ENCODE data around the gene ZNF385B.
A peak's percentile ranks its signal among the peaks of the same experiment; 100 is the strongest.

The ZNF385B gene

GRCh38 chr2:179602452-179602851 lies 259.0 kb downstream of the ZNF385B start:
- TF ChIP-seq CEBPB (IDR thresholded peaks at IDR 0.05) (no peak), YY1 (IDR thresholded peaks at IDR 0.05; ENCODE audit: low read depth) (no peak), ZBTB7A (IDR thresholded peaks at IDR 0.05; ENCODE audit: low read depth) (no peak)

- TF ChIP-seq CEBPB (IDR thresholded peaks at IDR 0.05) (peak; percentile 45; the same call in 1 of the 2 replicates), TEAD4 (IDR thresholded peaks at IDR 0.05) (peak; percentile 24; the same call in 1 of the 2 replicates), YY1 (IDR thresholded peaks at IDR 0.05; ENCODE audit: low read depth) (no peak)
Measured at GRCh38 chr2:179596018-179596417, 265.4 kb downstream of the ZNF385B start.

GRCh38 chr2:179595284-179595683 lies 266.1 kb downstream of the ZNF385B start:
- TF ChIP-seq CREB1 (IDR thresholded peaks at IDR 0.05; ENCODE audit: low read depth) (no peak), USF1 (IDR thresholded peaks at IDR 0.05) (peak; percentile 73), FOXM1 (IDR thresholded peaks at IDR 0.05; ENCODE audit: borderline replicate concordance, low read depth) (no peak), REST (IDR thresholded peaks at IDR 0.05; ENCODE audit: low read depth) (no peak), MAX (IDR thresholded peaks at IDR 0.05) (no peak), TCF12 (IDR thresholded peaks at IDR 0.05; ENCODE audit: low read depth) (no peak), CEBPB (IDR thresholded peaks at IDR 0.05) (no peak), TEAD4 (IDR thresholded peaks at IDR 0.05) (no peak), NFIC (IDR thresholded peaks at IDR 0.05) (no peak), RAD21 (IDR thresholded peaks at IDR 0.05; ENCODE audit: low read depth) (peak; percentile 25; the same call in 1 of the 2 replicates), EP300 (IDR thresholded peaks at IDR 0.05; ENCODE audit: borderline replicate concordance) (no peak), EGR1 (IDR thresholded peaks at IDR 0.05) (no peak)

GRCh38 chr2:179594268-179595112 lies 266.9 kb downstream of the ZNF385B start:
- TF ChIP-seq YY1 (IDR thresholded peaks at IDR 0.05; ENCODE audit: low read depth) (no peak), NFIC (IDR thresholded peaks at IDR 0.05) (no peak), TEAD4 (IDR thresholded peaks at IDR 0.05) (no peak), ZBTB7A (IDR thresholded peaks at IDR 0.05; ENCODE audit: low read depth) (no peak), FOXM1 (IDR thresholded peaks at IDR 0.05; ENCODE audit: borderline replicate concordance, low read depth) (no peak), RAD21 (IDR thresholded peaks at IDR 0.05; ENCODE audit: low read depth) (no peak), EP300 (IDR thresholded peaks at IDR 0.05; ENCODE audit: borderline replicate concordance) (no peak), TCF12 (IDR thresholded peaks at IDR 0.05; ENCODE audit: low read depth) (no peak), MAX (IDR thresholded peaks at IDR 0.05) (no peak), CEBPB (IDR thresholded peaks at IDR 0.05) (no peak), EGR1 (IDR thresholded peaks at IDR 0.05) (no peak), REST (IDR thresholded peaks at IDR 0.05; ENCODE audit: low read depth) (no peak), TAF1 (IDR thresholded peaks at IDR 0.05; ENCODE audit: low read depth) (no peak)

- TF ChIP-seq CEBPB (IDR thresholded peaks at IDR 0.05), result no peak
- no peak for TF ChIP-seq EGR1 (IDR thresholded peaks at IDR 0.05)
- TF ChIP-seq NFIC (IDR thresholded peaks at IDR 0.05), result no peak
- TF ChIP-seq TEAD4 (IDR thresholded peaks at IDR 0.05), result no peak
- no peak for TF ChIP-seq YY1 (IDR thresholded peaks at IDR 0.05; ENCODE audit: low read depth)
- no peak for TF ChIP-seq USF1 (IDR thresholded peaks at IDR 0.05)
- TF ChIP-seq TCF12 (IDR thresholded peaks at IDR 0.05; ENCODE audit: low read depth), result no peak
- TF ChIP-seq RAD21 (IDR thresholded peaks at IDR 0.05; ENCODE audit: low read depth), result no peak
- no peak for TF ChIP-seq FOXM1 (IDR thresholded peaks at IDR 0.05; ENCODE audit: borderline replicate concordance, low read depth)
- TF ChIP-seq CREB1 (IDR thresholded peaks at IDR 0.05; ENCODE audit: low read depth), result no peak
- TF ChIP-seq TAF1 (IDR thresholded peaks at IDR 0.05; ENCODE audit: low read depth), result no peak
- no peak for TF ChIP-seq EP300 (IDR thresholded peaks at IDR 0.05; ENCODE audit: borderline replicate concordance)
- TF ChIP-seq MAX (IDR thresholded peaks at IDR 0.05), result no peak
- TF ChIP-seq REST (IDR thresholded peaks at IDR 0.05; ENCODE audit: low read depth), result no peak
- no peak for TF ChIP-seq ZBTB7A (IDR thresholded peaks at IDR 0.05; ENCODE audit: low read depth)
Measured at GRCh38 chr2:179593323-179593722, 268.1 kb downstream of the ZNF385B start.

Measured in Ishikawa (cell line).